Omental fat pad (tissue), 4 donors: ENCODE data around the gene DPP4. TPM values are rescaled to one million over a fixed set of nuclear protein-coding genes. Genes with fewer than 3 reads are reported as not detected.
A peak's percentile ranks its signal among the peaks of the same experiment; 100 is the strongest.

Experiments
- ATAC-seq: fragments of 150-250 bp; one replicate; pipeline ENCODE4 v1.9.1; 2016; ENCODE audit warnings: mild to moderate bottlenecking, moderate library complexity; ENCODE audit not compliant: low FRiP score
- DNase-seq: peaks from one replicate; pipeline ENCODE4 v3.0.0-alpha.2; 2019; ENCODE audit warnings: low spot score
- CTCF ChIP-seq, 3 donors: fragments of 450-650 bp; IDR thresholded peaks; one replicate each; pipeline ENCODE4 v1.5.1; 2016 to 2017; ENCODE audit warnings: antibody characterized with exemption in 3 of 3, mild to moderate bottlenecking in 3 of 3, moderate library complexity in 2 of 3
- total RNA-seq, 4 donors: library from RNA; depleted of rRNA; stranded (reverse); fragments of >200 nt; gene quantifications; one replicate each; pipeline ENCODE4 v1.1.0, GENCODE V29; 2016

The DPP4 gene
- total RNA-seq, 4 donors from 2014 or later: 11.7 to 105 (median 21.0) TPM

DNA sequence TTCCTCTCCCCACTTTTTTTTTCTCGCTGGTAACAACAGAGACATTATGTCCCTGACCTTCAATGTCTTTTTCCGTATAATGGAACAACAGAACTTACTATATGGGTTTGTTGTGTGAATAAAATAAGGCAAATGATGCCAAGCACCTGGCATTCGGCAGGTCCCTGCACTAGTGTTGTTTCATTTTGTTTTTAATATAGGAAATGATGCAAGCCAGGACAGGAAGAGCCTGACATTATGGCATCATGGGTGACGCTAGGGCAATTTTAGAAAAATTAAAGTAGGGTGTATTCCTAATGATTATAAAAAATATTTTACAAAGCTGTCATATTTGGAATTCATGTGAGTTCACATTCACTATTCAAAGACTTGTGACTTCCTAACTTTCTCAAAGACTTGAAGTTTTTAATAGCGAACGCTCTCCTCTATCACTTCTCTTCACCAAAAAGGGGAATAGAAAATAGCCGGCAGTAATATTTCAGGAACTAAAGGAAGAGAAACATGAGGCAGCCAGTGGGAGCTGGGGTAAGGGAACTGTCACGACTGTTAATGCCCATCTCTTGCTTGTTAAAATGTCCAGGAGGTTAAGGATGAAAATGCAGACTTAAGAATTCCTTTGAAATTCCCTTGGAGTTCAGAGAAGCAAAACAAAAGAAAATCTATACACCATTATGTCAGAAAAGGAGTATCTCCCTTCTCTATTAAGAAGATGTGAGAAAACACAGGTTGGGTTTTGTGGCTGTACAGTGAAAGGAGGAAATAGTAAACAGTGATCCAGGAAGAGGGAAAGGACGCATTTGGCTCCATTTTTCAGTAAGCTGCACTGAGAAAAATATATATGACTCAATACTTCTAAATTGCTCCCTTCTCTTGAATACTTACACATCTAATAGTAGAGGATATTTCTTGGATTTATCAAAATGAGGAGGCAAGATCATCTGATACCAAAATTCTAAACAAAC lies 60.2 kb downstream of the DPP4 start:
- ATAC-seq: no peak
- DNase-seq: no peak
- TF ChIP-seq CTCF (IDR thresholded peaks at IDR 0.05): no peak

- TF ChIP-seq CTCF (IDR thresholded peaks at IDR 0.05): no peak
- DNase-seq: no peak
- ATAC-seq: no peak
Measured at GRCh38 chr2:162012565-162013058, 61.4 kb downstream of the DPP4 start.

DNA sequence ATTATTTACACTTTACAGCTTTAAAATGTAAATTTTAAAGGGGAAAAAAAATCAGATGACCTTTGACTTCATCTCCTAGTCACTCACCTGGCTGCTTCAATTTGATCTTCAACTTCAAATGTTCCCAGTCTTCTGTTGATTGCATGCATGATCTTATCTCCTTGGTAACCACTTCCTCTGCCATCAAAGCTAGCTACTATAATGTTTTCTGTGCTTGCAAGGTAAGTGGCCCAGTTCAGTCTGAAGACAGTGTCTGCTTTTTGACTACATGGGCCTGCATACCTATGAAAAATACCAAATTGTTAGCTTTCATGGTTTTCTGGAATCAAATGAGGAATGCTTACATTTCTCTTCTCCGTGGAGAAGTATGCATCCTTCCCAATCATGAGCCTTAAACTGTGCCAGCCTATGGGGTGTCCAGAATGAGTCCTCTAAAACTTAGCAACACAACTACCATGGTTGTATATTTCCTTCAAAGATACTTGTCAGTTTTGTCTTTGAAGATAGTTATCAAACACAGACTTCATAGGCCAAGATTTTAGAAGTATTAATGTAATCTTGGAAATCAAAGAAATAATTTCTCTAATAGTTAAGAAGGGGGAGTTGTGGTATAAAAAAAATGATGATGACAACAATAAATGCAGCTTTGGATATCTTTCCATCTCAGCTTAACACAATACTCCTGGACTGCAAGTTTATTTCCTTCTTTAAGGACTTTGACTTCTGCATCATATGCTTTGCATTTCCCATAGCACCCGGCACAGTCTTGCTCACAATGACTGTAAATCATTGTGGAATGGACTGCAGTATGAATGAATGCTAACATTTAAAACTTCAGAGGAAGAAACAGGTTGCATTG lies 62.1 kb downstream of the DPP4 start:
- DNase-seq (no peak), ATAC-seq (no peak)
- no peak for TF ChIP-seq CTCF (IDR thresholded peaks at IDR 0.05)

- no peak for ATAC-seq
- DNase-seq: no peak
- no peak for TF ChIP-seq CTCF (IDR thresholded peaks at IDR 0.05)
Measured at GRCh38 chr2:162009543-162009942, 64.5 kb downstream of the DPP4 start.

DNA sequence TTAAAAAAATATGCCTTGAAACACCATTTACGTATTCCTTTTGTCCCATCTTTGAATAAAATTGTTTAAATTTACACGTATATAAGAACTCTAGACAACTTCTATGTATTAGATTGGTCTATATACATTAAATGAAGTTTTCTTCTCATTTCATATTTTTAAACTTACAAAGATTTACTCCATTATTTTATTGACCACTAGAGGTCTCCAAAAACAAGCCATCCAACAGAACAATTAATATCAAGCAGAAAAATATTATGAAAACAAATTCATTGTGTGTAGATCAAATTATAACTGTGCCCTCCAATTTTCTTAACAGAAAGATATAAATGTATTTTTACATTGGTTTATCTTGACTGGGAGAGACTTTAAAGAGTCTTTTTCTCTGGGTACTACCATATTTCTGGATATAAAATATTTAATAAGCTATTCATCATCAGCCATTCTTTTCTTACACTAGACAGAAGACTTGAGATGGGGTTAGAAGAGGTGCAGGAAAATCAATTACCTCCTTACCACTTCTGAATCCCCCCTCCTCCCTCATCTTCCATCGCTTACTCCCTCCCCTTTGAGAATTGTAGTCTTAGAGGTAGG lies 66.5 kb downstream of the DPP4 start:
- TF ChIP-seq CTCF (IDR thresholded peaks at IDR 0.05): no peak
- peak; percentile 5 for ATAC-seq
- no peak for DNase-seq

DNA sequence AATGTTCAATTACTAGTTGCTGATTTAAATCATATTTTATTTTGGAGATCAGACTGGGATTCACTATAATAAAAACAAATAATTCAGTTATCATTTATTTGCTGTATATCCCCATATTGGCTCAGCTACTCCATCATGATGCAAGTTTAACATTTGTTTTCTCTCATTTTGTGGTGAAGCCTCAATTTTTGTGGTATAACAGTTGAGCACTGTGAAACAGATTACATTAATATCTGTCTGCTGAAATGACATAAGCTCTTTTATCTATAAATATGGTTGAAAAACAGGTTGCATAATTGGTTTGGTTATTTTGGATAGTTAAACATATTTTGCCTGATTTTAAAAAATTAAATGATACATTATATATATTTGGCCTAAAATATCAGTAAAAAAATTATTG lies 67.7 kb downstream of the DPP4 start:
- no peak for DNase-seq
- no peak for TF ChIP-seq CTCF (IDR thresholded peaks at IDR 0.05)
- ATAC-seq: no peak
